Panc1 (cell line): ENCODE results near the gene DCP2. TPM values are rescaled to one million over a fixed set of nuclear protein-coding genes. Genes with fewer than 3 reads are reported as not detected.

Source experiments
- ATAC-seq: fragments of 200-7000 bp; cut with Tn5 transposase; 2 replicates; pipeline ENCODE4 v1.9.1; 2020; ENCODE audit warnings: mild to moderate bottlenecking, moderate library complexity
- Bru-seq: library from RNA; stranded (reverse); fragments of 400-500 nt; gene quantifications from one replicate; lab custom pipeline; 2021; lab: Mats Ljungman, UMichigan
- BruChase-seq, 2 experiments: library from RNA; stranded (reverse); fragments of 400-500 nt; gene quantifications; one replicate each; lab custom pipeline; 2021; lab: Mats Ljungman, UMichigan
- BruUV-seq: library from RNA; stranded (reverse); fragments of 400-500 nt; replicated peaks from 2 replicates; lab custom pipeline; 2021; lab: Mats Ljungman, UMichigan
- CTCF ChIA-PET: fragments of 300-600 bp; sonication (Branson Sonifier 250); formaldehyde crosslinking; loops from one replicate; lab custom pipeline; 2022; ENCODE audit warnings: antibody characterized with exemption; lab: Charles Lee
- POLR2A ChIA-PET: fragments of 300-600 bp; sonication (Branson Sonifier 250); formaldehyde crosslinking; loops from one replicate; lab custom pipeline; 2022; ENCODE audit warnings: antibody characterized with exemption; lab: Charles Lee
- DNase-seq: peaks from one replicate; pipeline ENCODE4 v3.0.0-alpha.2; 2010; ENCODE audit warnings: low read depth, low spot score
- H3K27ac ChIP-seq: 2 replicates; pipeline ENCODE4 v1.5.1; 2011; ENCODE audit warnings: mild to moderate bottlenecking, low read length, inconsistent platforms
- H3K27me3 ChIP-seq: fragments of 200-500 bp; sonication (Bioruptor generic); 2 replicates; pipeline ENCODE4 v1.6.0; 2014; ENCODE audit warnings: low read length, inconsistent platforms; ENCODE audit not compliant: control insufficient read depth, insufficient read depth
- H3K36me3 ChIP-seq: fragments of 200-500 bp; sonication (Bioruptor generic); 2 replicates; pipeline ENCODE4 v1.5.1; 2014; ENCODE audit warnings: inconsistent platforms, mild to moderate bottlenecking, low read length, moderate library complexity; ENCODE audit not compliant: control insufficient read depth, insufficient read depth
- H3K4me1 ChIP-seq: 2 replicates; pipeline ENCODE4 v1.5.1; 2011; ENCODE audit warnings: inconsistent platforms, mild to moderate bottlenecking, low read length, moderate library complexity; ENCODE audit not compliant: control insufficient read depth, insufficient read depth
- H3K4me3 ChIP-seq, 2 experiments: 2 replicates each; pipeline ENCODE4 v1.5.1; 2011 to 2012; ENCODE audit warnings: low read depth in 2 of 2, low read length in 2 of 2, mild to moderate bottlenecking in 2 of 2, inconsistent platforms in 1 of 2, moderate library complexity in 1 of 2
- H3K9me3 ChIP-seq: fragments of 200-500 bp; sonication (Bioruptor generic); 2 replicates; pipeline ENCODE4 v1.5.1; 2014; ENCODE audit warnings: low read depth, mild to moderate bottlenecking, inconsistent platforms, low read length, moderate library complexity; ENCODE audit not compliant: control insufficient read depth, insufficient read depth
- CTCF ChIP-seq: fragments of 450-650 bp; IDR thresholded peaks from 2 replicates; pipeline ENCODE4 v1.5.1; 2017; ENCODE audit warnings: mild to moderate bottlenecking
- POLR2AphosphoS5 ChIP-seq: IDR thresholded peaks from 2 replicates; pipeline ENCODE4 v1.6.1; 2012; ENCODE audit warnings: mild to moderate bottlenecking, low read depth, low read length, moderate library complexity
- REST ChIP-seq, 2 experiments: IDR thresholded peaks; 2 replicates each; pipeline ENCODE4 v1.6.1; 2011 to 2012; ENCODE audit warnings: low read depth in 2 of 2, control low read depth in 1 of 2, low read length in 1 of 2, mild to moderate bottlenecking in 1 of 2, moderate library complexity in 1 of 2; ENCODE audit not compliant: insufficient read depth in 1 of 2
- SIN3A ChIP-seq: IDR thresholded peaks from 2 replicates; pipeline ENCODE4 v1.6.1; 2012; ENCODE audit warnings: low read depth, mild to moderate bottlenecking, low read length, moderate library complexity, borderline replicate concordance; ENCODE audit not compliant: insufficient read depth
- TCF7L2 ChIP-seq: IDR thresholded peaks from 2 replicates; pipeline ENCODE4 v1.6.1; 2011; ENCODE audit warnings: mild to moderate bottlenecking, low read depth, low read length, inconsistent platforms
- in situ Hi-C: cut with HindIII; loops from 2 replicates; pipeline ENCODE4 v1.10.0; 2016; ENCODE audit warnings: low sequenced_read_pairs, low pct_unique_long_range_greater_than_20kb
- intact Hi-C: fragments of 100-400 bp; cut with micrococcal nuclease; formaldehyde crosslinking; loops from one replicate; pipeline ENCODE4 v1.10.0; 2022; ENCODE audit not compliant: unreplicated experiment
- long read RNA-seq: library from polyadenylated mRNA; unstranded; transcript quantifications from one replicate; pipeline ENCODE4 v2.0.0, GENCODE V29; 2021; ENCODE audit not compliant: unreplicated experiment
- polyA plus RNA-seq: library from polyadenylated mRNA; unstranded; fragments of >200 nt; gene quantifications from one replicate; pipeline ENCODE4 v1.2.1, GENCODE V29; 2012; ENCODE audit warnings: missing spikeins; ENCODE audit not compliant: insufficient read length
- total RNA-seq: library from RNA; stranded (reverse); gene quantifications from one replicate; pipeline ENCODE4 v1.2.1, GENCODE V29; 2021; ENCODE audit not compliant: unreplicated experiment

Gene DCP2
- total RNA-seq (70.4 TPM), Bru-seq, nascent RNA (percentile 96 among the genes with signal in this experiment), BruChase-seq, experiment 1, labeled RNA remaining after a 2-hour chase (percentile 97 among the genes with signal in this experiment), BruChase-seq, experiment 2, labeled RNA remaining after a 6-hour chase (percentile 94 among the genes with signal in this experiment)
- 7.5 TPM for polyA plus RNA-seq
- long read RNA-seq, full-length matches to known transcripts, result 26 of 57 reads
- long read RNA-seq, partial matches to known transcripts, result 4 of 57 reads
- long read RNA-seq, other reads (novel, unspliced or antisense), result 27 of 57 reads

GRCh38 chr5:112976432-112977309, at the start of gene DCP2:
DCP2 (plus strand) TSS chr5:112976798; CDS start chr5:112976934, 136 bp downstream.
- Histone ChIP-seq H3K4me3 (peak within 1 kb of the TSS; percentile 92 to 93), H3K27ac (peak within 1 kb of the TSS; percentile 98), H3K4me1 (peaks cover 32% of the 10 kb centered on the region), H3K9me3 (no peaks in the 10 kb centered on the region), H3K36me3 (no peaks in the 10 kb centered on the region; the same call in none of the 2 replicates), H3K27me3 (no peaks in the 10 kb centered on the region)
- in situ Hi-C loops (no loop called here), intact Hi-C loops (no loop called here)
- TF ChIP-seq REST (IDR thresholded peaks at IDR 0.05; ENCODE audit: insufficient read depth in 1 of 2, low read depth in 2 of 2, low read length in 1 of 2), result no peak
- peak; percentile 84; the same call in 1 of the 2 replicates for TF ChIP-seq SIN3A
- TF ChIP-seq POLR2AphosphoS5, result peak; percentile 94
- TF ChIP-seq TCF7L2, result peak; percentile 94
- no peak for TF ChIP-seq CTCF
- peak; percentile 99 for ATAC-seq
- DNase-seq, result peak; percentile 95
- CTCF ChIA-PET, result interaction anchor here (0.6 kb wide), 1 partner anchor 284 kb away, joined by 5 read pairs; no protein-coding TSS in a partner anchor
- POLR2A ChIA-PET, result interaction anchor here (0.5 to 2.0 kb wide), 6 partner anchors 9 to 56 kb away, joined by 3 to 7 read pairs (median 6); partner anchors contain the start of gene REEP5
- BruUV-seq, result no TSS peak

DNA sequence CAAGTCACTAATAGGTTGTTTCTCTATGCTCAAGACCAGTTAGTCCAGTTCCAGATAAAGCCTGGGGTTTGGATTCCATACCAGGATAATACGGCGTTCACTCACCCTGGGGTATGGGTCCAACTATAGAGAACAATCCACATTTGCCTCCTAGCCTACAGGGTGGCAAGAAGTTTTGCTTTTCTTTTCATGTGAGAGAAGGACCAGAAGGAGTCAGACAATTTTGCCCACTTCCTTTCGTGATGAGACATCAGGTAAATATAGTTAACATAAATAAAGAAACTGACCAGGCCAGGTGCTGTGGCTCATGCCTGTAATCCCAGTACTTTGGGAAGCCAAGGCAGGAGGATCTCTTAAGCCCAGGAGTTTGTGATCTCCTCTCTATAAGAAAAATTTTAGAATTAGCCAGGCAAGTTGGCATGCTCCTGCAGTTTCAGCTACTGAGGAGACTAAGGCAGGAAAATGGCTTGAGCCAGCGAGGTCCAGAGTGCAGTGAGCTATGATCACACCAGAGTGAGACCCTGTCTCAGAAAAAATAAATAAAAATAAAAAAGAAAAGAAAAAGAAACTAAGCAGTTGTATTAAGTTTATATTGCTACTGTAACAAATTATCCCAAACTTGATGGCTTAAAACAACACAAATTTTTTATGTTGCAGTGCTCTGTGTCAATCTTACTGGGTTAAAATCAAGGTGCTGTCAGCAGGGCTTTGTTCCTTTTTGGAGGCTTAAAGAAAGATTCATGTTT, 47.1 kb upstream of the DCP2 start:
- Histone ChIP-seq H3K36me3 (no peaks in the 10 kb centered on the region), H3K27ac (no peak overlapping the region), H3K4me3 (no peak overlapping the region), H3K9me3 (no peaks in the 10 kb centered on the region), H3K4me1 (no peaks in the 10 kb centered on the region), H3K27me3 (no peaks in the 10 kb centered on the region)
- ATAC-seq (0 out of 2 replicates have a peak, but pooled peaks have one; percentile 36), DNase-seq (no peak)
- intact Hi-C loops, result no loop called here
- TF ChIP-seq CTCF (no peak), SIN3A (no peak), REST (IDR thresholded peaks at IDR 0.05; ENCODE audit: insufficient read depth in 1 of 2, low read depth in 2 of 2, low read length in 1 of 2) (no peak), TCF7L2 (no peak), POLR2AphosphoS5 (no peak)
- ChIA-PET CTCF (no interaction called here), POLR2A (no interaction called here)
- no TSS peak for BruUV-seq
- in situ Hi-C loops, result no loop called here
